Activated T-helper 2 cell treated with anti-CD3 and anti-CD28 coated beads, Interferon-gamma antibody, Interleukin-2, Interleukin-4, amounts not matched to agents 10 μg/mL and 5 μg/mL and 100 μg/mL, durations not matched to agents 14 hours and 24 hours and 36 hours (primary cell): ENCODE data around the gene SELENON. TPM values are rescaled to one million over a fixed set of nuclear protein-coding genes. Genes with fewer than 3 reads are reported as not detected.

Experiments
- DNase-seq: peaks from one replicate; pipeline ENCODE4 v3.0.0; 2021; ENCODE audit warnings: low spot score
- H3K27ac Mint-ChIP-seq: one replicate; pipeline ENCODE4 v1.8.0; 2021; ENCODE audit warnings: mixed read lengths
- H3K27me3 Mint-ChIP-seq: one replicate; pipeline ENCODE4 v1.8.0; 2021; ENCODE audit warnings: low read depth, mixed read lengths
- H3K36me3 Mint-ChIP-seq: one replicate; pipeline ENCODE4 v1.8.0; 2021; ENCODE audit warnings: low read depth, mixed read lengths
- H3K4me1 Mint-ChIP-seq: one replicate; pipeline ENCODE4 v1.8.0; 2021; ENCODE audit warnings: low read depth, mixed read lengths
- H3K4me3 Mint-ChIP-seq: one replicate; pipeline ENCODE4 v1.8.0; 2021; ENCODE audit warnings: low read depth, mild to moderate bottlenecking, moderate library complexity, mixed read lengths
- H3K9me3 Mint-ChIP-seq: one replicate; pipeline ENCODE4 v1.8.0; 2021; ENCODE audit warnings: mixed read lengths
- intact Hi-C: fragments of 100-400 bp; cut with micrococcal nuclease; formaldehyde crosslinking; loops from one replicate; pipeline ENCODE4 v1.15.1; 2023
- total RNA-seq: library from RNA; stranded (reverse); gene quantifications from 2 replicates; pipeline ENCODE4 v1.2.3, GENCODE V29; 2022

The SELENON gene
- total RNA-seq, 1 donor from 2014 or later = 8.2 TPM

GRCh38 chr1:25765136-25765922 is 34.7 kb upstream of the SELENON start:
- Mint-ChIP-seq H3K27me3 (peaks cover 7% of the 10 kb centered on the region), H3K4me1 (peaks cover 3% of the 10 kb centered on the region), H3K4me3 (no peak overlapping the region), H3K9me3 (no peaks in the 10 kb centered on the region), H3K27ac (no peak overlapping the region), H3K36me3 (no peaks in the 10 kb centered on the region)
- intact Hi-C loops = no loop called here
- no peak for DNase-seq

GRCh38 chr1:25765923-25766589 is 33.9 kb upstream of the SELENON start:
- Mint-ChIP-seq H3K27ac (no peak overlapping the region), H3K9me3 (no peaks in the 10 kb centered on the region), H3K27me3 (peaks cover 12% of the 10 kb centered on the region), H3K4me3 (no peak overlapping the region), H3K36me3 (no peaks in the 10 kb centered on the region), H3K4me1 (peaks cover 3% of the 10 kb centered on the region)
- intact Hi-C loops = no loop called here
- no peak for DNase-seq

GRCh38 chr1:25766721-25767436 is 33.1 kb upstream of the SELENON start:
- no peak overlapping the region for H3K27ac Mint-ChIP-seq

GRCh38 chr1:25767437-25767770 is 32.6 kb upstream of the SELENON start:
- peaks cover 25% of the 10 kb centered on the region for H3K27me3 Mint-ChIP-seq
- H3K9me3 Mint-ChIP-seq = no peaks in the 10 kb centered on the region
- intact Hi-C loops = no loop called here
- no peaks in the 10 kb centered on the region for H3K36me3 Mint-ChIP-seq
- H3K4me3 Mint-ChIP-seq = no peak overlapping the region
- no peak overlapping the region for H3K27ac Mint-ChIP-seq
- H3K4me1 Mint-ChIP-seq = peaks cover 3% of the 10 kb centered on the region
- no peak for DNase-seq

More at GRCh38 chr1:25766721-25767436, 33.1 kb upstream of the SELENON start:
- DNase-seq = no peak
- Mint-ChIP-seq H3K4me3 (no peak overlapping the region), H3K36me3 (no peaks in the 10 kb centered on the region), H3K4me1 (peaks cover 3% of the 10 kb centered on the region), H3K27me3 (peaks cover 20% of the 10 kb centered on the region), H3K9me3 (no peaks in the 10 kb centered on the region)
- intact Hi-C loops = no loop called here

- Mint-ChIP-seq H3K9me3 (no peaks in the 10 kb centered on the region), H3K27me3 (peaks cover 38% of the 10 kb centered on the region), H3K36me3 (peaks cover 5% of the 10 kb centered on the region), H3K4me1 (peaks cover 5% of the 10 kb centered on the region), H3K27ac (no peak overlapping the region), H3K4me3 (no peak overlapping the region)
- no peak for DNase-seq
- intact Hi-C loops = no loop called here
Measured at GRCh38 chr1:25768999-25769398, 31.0 kb upstream of the SELENON start.

GRCh38 chr1:25769625-25770383 is 30.2 kb upstream of the SELENON start:
- intact Hi-C loops = no loop called here
- H3K27me3 Mint-ChIP-seq = peaks cover 41% of the 10 kb centered on the region
- peaks cover 12% of the 10 kb centered on the region for H3K4me1 Mint-ChIP-seq
- no peaks in the 10 kb centered on the region for H3K9me3 Mint-ChIP-seq
- peaks cover 5% of the 10 kb centered on the region for H3K36me3 Mint-ChIP-seq
- H3K27ac Mint-ChIP-seq = no peak overlapping the region
- no peak overlapping the region for H3K4me3 Mint-ChIP-seq
- DNase-seq = no peak

GRCh38 chr1:25770541-25771220 is 29.3 kb upstream of the SELENON start:
- no peak for DNase-seq
- Mint-ChIP-seq H3K4me3 (no peak overlapping the region), H3K27ac (no peak overlapping the region), H3K27me3 (peaks cover 47% of the 10 kb centered on the region), H3K36me3 (peaks cover 5% of the 10 kb centered on the region), H3K9me3 (no peaks in the 10 kb centered on the region), H3K4me1 (peaks cover 19% of the 10 kb centered on the region)
- intact Hi-C loops = no loop called here

GRCh38 chr1:25771221-25772114 is 28.5 kb upstream of the SELENON start:
- peaks cover 20% of the 10 kb centered on the region for H3K4me1 Mint-ChIP-seq
- peaks cover 49% of the 10 kb centered on the region for H3K27me3 Mint-ChIP-seq
- DNase-seq = no peak
- peaks cover 5% of the 10 kb centered on the region for H3K36me3 Mint-ChIP-seq
- H3K4me3 Mint-ChIP-seq = no peak overlapping the region
- intact Hi-C loops = no loop called here
- H3K27ac Mint-ChIP-seq = no peak overlapping the region
- no peaks in the 10 kb centered on the region for H3K9me3 Mint-ChIP-seq

GRCh38 chr1:25772164-25772563 is 27.8 kb upstream of the SELENON start:
- H3K4me3 Mint-ChIP-seq = no peak overlapping the region
- H3K4me1 Mint-ChIP-seq = peaks cover 20% of the 10 kb centered on the region
- intact Hi-C loops = no loop called here

GRCh38 chr1:25772692-25773245 is 27.2 kb upstream of the SELENON start:
- Mint-ChIP-seq H3K4me1 (peaks cover 20% of the 10 kb centered on the region), H3K36me3 (peaks cover 5% of the 10 kb centered on the region), H3K27ac (no peak overlapping the region), H3K4me3 (no peak overlapping the region), H3K27me3 (peaks cover 56% of the 10 kb centered on the region), H3K9me3 (no peaks in the 10 kb centered on the region)
- DNase-seq = no peak
- intact Hi-C loops = no loop called here

More at GRCh38 chr1:25772164-25772563, 27.8 kb upstream of the SELENON start:
- no peak for DNase-seq
- Mint-ChIP-seq H3K27me3 (peaks cover 53% of the 10 kb centered on the region), H3K9me3 (no peaks in the 10 kb centered on the region), H3K36me3 (peaks cover 5% of the 10 kb centered on the region), H3K27ac (no peak overlapping the region)

GRCh38 chr1:25773441-25774125 is 26.4 kb upstream of the SELENON start:
- Mint-ChIP-seq H3K36me3 (peaks cover 5% of the 10 kb centered on the region), H3K9me3 (no peaks in the 10 kb centered on the region), H3K4me3 (no peak overlapping the region), H3K27ac (no peak overlapping the region), H3K4me1 (peaks cover 20% of the 10 kb centered on the region), H3K27me3 (peaks cover 60% of the 10 kb centered on the region)
- intact Hi-C loops = loop anchor here (1.0 kb wide), 1 partner anchor 99 kb away; no protein-coding TSS in a partner anchor
- DNase-seq = no peak
